ENCODE measurements around the gene ATP6V1B1.

Gene ATP6V1B1

DNA sequence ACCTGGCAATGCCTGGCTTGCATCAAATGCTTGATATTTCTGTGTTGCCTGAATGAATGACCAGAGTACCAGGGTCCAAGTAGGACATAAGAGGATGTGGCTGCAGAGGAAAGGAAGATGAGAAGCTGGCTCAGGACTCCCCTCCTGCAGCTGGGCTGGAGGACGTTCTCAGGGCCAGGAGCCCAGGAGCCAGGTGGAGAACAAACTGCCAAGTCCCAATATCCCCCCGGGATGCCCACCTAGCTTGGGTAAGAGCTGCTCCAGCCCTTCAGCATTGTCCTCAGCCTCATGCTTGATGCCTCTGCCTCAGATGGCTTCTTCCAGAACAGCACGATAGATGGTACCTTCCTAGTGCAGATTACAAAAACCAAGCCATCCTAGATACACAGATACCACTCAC is 8.6 kb upstream of the ATP6V1B1 start:
- DNase-seq (ENCODE audit: low read depth), result no peak

- no peak for DNase-seq (ENCODE audit: low read depth)
Observed at GRCh38 chr2:70927641-70928040, 8.1 kb upstream of the ATP6V1B1 start.

DNA sequence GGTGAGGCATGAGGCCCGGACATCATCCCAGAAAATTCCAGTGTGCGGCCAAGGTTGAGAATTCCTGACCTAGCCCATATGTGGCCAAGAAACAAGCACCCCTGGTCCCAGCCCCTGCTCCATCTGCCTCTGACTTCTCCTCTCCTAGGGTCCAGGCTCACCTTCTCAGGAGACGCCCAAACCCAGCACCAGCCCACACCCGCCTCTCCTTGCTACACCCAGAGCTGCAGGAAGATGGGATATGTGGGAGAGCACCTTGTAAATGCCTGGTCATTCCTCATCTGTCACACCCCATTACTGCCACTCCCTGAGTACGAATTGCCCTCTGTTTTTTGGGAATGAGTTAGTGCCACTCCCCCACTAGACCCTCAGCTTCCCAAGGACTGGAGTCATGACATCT is 7.3 kb upstream of the ATP6V1B1 start:
- no peak for DNase-seq (ENCODE audit: low read depth)

DNA sequence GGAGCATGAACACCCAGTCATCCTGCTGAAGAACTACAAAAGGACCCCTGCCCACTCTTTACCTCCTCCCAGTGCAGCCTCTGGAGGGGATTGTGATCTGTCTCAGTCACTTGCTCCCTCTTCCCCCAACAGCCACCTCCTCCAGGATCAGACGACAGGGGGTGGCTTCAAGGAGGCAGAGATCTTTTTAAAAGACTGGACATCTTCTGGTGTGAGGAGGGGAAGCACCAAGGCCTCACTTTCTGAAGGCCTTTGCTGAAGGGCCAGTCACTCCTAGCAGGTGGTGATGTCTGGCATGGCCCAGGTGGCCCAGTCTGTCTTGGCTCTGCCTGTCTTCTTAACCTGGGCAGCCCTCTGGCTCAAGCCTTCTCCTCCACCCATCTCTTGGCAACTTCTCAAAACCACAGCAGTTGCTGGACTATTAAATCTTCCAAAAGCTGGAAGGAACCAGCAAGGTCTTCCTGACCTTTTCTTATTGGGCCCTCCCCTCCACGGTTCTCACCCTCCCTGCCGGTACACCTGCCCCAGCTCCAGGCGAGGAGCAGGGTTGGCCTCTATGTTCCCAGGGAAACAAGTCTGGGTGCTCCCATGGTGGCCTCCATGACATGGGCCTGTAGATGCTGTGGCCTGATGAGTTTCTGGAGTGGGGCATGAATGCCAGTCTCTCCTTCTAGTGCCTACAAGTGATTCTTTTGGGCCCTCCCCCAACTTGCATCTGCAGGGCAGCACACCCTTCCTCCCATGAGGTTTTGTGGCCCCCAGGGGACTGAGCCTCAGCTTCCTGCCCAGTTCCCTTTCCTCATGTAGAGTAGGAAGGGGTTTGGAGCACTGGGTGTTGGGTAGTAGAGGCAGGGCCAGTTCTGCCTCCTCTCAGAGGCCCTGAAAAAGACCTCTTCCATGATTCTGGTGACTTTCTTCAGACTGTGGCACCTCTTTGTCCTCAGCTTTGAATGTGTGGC is 5.0 kb upstream of the ATP6V1B1 start:
- DNase-seq (ENCODE audit: low read depth), result no peak

GRCh38 chr2:70931376-70932000 is 4.2 kb upstream of the ATP6V1B1 start:
- no peak for DNase-seq (ENCODE audit: low read depth)

- DNase-seq (ENCODE audit: low read depth), result no peak
Observed at GRCh38 chr2:70932631-70933230, 3.0 kb upstream of the ATP6V1B1 start.

- DNase-seq (ENCODE audit: low read depth), result no peak
Observed at GRCh38 chr2:70934981-70935380, 719 bp upstream of the ATP6V1B1 start.

DNA sequence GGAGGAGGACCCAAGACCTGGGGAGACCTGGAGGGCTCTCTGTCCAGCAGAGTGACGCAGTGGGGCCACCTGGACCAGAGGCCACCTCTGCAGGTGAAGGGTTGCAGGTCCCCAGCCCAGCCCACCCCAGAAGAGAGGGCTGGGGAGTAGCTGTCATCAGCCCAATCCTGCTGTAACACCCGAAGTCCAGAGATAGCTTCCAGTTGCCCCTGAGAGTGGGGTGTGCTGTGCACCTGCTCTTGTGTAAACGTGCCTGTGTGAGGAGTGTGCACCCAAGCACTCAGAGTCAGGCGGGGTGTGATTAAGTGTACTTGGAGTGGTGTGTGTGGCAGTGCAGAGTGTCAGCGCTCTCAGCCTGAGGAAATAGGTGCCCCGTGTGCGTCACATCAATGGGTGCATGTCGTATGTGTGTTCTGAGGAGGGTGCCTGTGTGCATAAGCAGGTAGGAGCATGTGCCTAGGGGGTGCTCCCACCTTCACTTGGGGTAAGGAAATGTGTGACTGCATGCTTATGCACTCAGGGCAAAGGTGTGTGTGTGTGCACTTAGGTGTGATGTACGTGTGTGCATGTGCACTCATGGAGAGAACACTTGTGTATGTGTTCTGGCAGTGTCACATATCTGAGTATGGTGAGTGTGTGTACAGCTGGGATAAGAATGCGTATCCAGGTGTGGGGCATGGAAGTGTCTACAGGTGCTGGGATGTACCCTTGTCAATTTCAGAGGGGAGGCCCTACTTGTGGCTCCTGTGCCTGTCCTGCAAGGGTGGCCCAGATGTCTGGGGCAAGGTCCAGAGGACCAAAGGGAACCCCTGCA is 672 bp downstream of the ATP6V1B1 start:
- no peak for DNase-seq (ENCODE audit: low read depth)

GRCh38 chr2:70936979-70937811 is 1.5 kb downstream of the ATP6V1B1 start:
- no peak for DNase-seq (ENCODE audit: low read depth)

DNA sequence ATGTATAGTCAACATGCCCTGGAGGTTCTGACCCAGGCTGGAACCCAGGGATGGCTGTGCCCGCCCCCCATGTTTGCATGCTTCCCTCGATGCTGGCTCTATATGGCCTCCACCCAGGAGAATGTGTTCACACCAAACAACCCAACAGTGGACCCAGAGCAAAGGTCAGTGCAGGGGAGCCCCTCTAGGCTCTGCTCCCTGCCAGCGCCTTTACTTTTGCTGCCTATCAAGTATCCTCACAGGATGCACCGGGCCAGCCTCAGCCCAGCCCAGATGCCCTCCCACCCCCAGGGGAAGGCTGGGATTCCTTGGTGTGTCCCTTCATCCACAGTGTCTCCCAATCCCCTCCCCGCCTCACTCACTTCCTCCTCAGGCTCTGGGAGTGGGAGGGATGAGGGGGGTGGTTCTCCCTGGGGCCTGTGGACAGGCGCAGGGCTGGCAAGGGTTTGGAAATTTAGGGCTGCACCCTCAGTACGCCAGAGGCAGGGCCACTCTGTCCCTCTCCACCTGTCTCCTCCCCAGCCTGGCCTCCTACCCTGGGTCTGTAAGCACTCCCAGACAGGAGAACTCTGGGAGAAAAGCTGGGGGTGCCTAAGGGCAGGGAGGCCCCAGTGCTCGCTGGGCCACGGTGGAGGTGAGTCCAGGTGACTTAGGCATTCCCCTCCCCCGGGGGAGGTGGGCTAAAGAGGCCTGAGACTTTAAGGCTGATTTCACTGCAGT is 2.3 kb downstream of the ATP6V1B1 start:
- no peak for DNase-seq (ENCODE audit: low read depth)

DNA sequence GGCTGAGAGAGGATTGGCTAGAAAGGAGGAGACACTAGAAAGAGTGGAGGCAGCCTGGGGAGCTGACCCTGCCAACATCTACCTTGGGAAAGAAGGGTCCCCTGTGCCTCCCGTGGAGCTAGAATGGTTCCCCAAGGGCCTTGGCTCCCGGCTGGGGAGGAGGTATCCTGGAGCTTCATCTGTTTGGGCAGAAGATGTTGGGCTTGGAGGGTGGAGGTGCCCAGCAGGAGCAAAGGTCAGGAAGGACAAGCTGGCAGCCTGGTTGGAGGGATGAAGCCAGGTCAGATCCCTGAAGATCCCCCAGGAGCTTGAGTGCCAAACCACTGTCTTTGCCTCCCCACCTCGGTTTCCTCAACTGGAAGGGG is 2.9 kb downstream of the ATP6V1B1 start:
- no peak for DNase-seq (ENCODE audit: low read depth)

DNA sequence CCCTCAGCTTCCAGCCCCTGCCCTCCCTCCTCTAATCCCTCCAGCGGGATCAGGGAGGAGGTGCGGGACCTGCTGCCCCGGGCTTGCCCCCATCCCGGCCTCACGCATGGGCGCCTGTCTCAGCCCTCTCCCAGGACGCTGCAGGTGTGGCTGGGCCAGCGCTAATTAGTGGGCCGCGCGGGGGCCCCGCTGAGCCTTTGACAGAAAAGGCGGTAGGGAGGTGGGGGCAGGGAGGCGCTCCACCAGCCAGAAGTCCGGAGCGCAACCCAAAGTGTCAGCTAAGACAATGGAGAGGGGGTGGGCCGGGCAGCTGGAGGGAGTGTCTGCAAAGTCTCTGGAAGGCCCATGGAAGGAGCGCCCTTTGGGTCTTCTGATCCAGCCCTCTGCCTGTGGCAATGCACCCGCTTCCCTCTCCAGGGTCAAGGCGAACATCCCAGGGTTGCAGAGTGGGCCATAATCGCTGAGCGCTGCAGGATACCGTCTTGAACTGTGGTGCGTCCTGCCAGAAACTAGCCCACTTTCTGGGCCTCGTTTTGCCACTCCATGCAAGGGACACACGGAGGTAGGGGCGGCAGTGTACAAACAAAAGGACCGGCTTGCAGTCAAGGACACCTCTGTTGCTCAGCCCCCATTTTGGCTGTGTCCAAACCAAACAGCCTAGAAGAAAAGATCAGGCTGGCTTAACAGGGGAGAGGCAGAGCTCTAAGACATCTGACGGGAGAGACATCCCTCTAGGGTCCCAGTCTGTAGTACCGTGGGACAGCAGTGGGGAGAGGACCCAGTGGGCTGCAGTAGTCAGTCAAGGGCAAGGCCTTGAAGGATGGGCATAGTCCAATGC is 3.5 kb downstream of the ATP6V1B1 start:
- no peak for DNase-seq (ENCODE audit: low read depth)

GRCh38 chr2:70939839-70940580 is 4.3 kb downstream of the ATP6V1B1 start:
- no peak for DNase-seq (ENCODE audit: low read depth)

DNA sequence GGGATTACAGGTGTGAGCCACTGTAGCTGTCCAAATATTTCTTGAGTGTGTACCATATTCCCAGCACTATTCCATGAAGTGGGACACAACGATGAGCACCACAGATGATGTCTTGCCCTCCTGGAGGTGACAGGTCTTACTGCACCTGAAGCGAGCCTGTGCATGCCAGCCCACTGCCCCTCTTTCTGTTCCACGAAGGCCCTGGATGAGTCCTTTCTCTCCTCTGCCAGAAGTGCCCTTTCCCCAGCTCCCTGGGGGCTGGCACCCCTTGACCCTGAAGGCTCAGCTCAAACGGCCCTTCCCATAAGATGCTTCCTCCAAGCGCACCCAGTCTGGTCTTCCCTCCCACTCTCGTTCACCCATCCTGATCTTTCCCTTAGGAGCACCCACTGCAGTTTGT is 5.5 kb downstream of the ATP6V1B1 start:
- no peak for DNase-seq (ENCODE audit: low read depth)

- DNase-seq (ENCODE audit: low read depth), result no peak
Observed at GRCh38 chr2:70941701-70942100, 6.0 kb downstream of the ATP6V1B1 start.

DNA sequence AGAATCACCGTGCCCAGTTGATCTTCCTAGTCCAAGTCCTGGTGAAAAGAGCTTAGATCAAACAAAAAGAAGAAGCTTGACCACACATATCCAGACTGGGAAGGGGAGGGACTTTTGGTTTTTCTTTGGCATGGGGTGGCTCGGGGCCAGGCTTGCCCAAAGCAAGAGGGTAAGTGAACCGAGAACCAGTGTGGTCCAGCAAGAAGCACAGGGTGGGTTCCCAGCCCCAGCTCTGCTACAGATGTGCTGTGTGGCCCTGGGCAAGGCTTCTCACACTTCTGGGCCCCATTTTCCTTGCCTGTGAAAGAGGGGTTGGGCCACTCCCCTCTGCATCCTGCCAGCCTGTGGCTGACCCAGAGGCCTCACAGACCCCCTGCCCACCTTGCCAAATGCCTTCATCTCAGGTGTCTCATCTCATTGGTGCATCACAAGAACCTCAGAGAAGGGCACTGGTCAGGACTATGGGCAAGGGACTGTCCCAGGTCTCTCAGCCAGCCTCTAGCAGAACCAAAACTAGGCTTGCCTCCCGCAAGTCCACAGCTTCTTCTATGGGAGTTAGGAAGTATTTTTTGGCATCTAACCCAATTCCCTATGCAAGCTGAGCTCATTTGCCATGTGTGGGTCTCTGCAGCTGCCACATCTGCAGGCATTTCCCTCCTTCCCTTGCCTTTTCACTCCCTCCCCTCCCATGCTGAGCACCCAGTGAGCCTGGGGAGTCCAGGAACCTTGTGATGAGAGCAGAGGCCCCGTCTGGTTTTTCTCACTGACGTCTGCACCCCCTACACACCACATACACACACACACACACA is 6.9 kb downstream of the ATP6V1B1 start:
- no peak for DNase-seq (ENCODE audit: low read depth)

- no peak for DNase-seq (ENCODE audit: low read depth)
Observed at GRCh38 chr2:70943205-70943871, 7.6 kb downstream of the ATP6V1B1 start.

All from activated T-cell treated with anti-CD3 and anti-CD28 coated beads for 24 hours (primary cell).